ENCODE results near the gene CP. TPM values are rescaled to one million over a fixed set of nuclear protein-coding genes. Genes with fewer than 3 reads are reported as not detected.
"Not testable (repeated sequence)": the region's sequence is repeated elsewhere in the genome, so short reads cannot be mapped to it uniquely, and the experiment has no call there.

The CP gene
- total RNA-seq, 1 experiment from 2014 or later: not detected

- no peaks in the 10 kb centered on the region for H3K27me3 ChIP-seq (replicated peaks)
- no peaks in the 10 kb centered on the region for H3K36me3 ChIP-seq
- no peak overlapping the region for H3K4me3 ChIP-seq
- DNase-seq (ENCODE audit: low read depth in 1 of 2, low spot score in 2 of 2): no peak
- H3K9me3 ChIP-seq (replicated peaks): no peaks in the 10 kb centered on the region
- peaks cover 32% of the 10 kb centered on the region for H3K4me1 ChIP-seq (replicated peaks)
- no peak overlapping the region for H3K27ac ChIP-seq
These were observed 21.9 kb upstream of the CP start for GRCh38 chr3:149243540-149243939.

- Histone ChIP-seq H3K36me3 (no peaks in the 10 kb centered on the region), H3K27me3 (replicated peaks) (no peaks in the 10 kb centered on the region), H3K27ac (no peak overlapping the region)
These were observed 17.8 kb upstream of the CP start for GRCh38 chr3:149239357-149239936.

GRCh38 chr3:149238268-149238667, 16.6 kb upstream of the CP start:
- not testable (repeated sequence) for H3K4me3 ChIP-seq; DNase-seq (ENCODE audit: low read depth in 1 of 2, low spot score in 2 of 2); H3K4me1 ChIP-seq (replicated peaks); H3K27ac ChIP-seq; H3K27me3 ChIP-seq (replicated peaks); H3K36me3 ChIP-seq; H3K9me3 ChIP-seq (replicated peaks)

More at GRCh38 chr3:149239357-149239936, 17.8 kb upstream of the CP start:
- H3K4me3 ChIP-seq: no peak overlapping the region
- no peak for DNase-seq (ENCODE audit: low read depth in 1 of 2, low spot score in 2 of 2)
- H3K4me1 ChIP-seq (replicated peaks): no peaks in the 10 kb centered on the region
- H3K9me3 ChIP-seq (replicated peaks): no peaks in the 10 kb centered on the region

- Histone ChIP-seq H3K36me3 (no peaks in the 10 kb centered on the region), H3K9me3 (replicated peaks) (no peaks in the 10 kb centered on the region), H3K27ac (no peak overlapping the region), H3K4me1 (replicated peaks) (no peaks in the 10 kb centered on the region), H3K4me3 (no peak overlapping the region), H3K27me3 (replicated peaks) (no peaks in the 10 kb centered on the region)
- no peak for DNase-seq (ENCODE audit: low read depth in 1 of 2, low spot score in 2 of 2)
These were observed 14.2 kb upstream of the CP start for GRCh38 chr3:149235599-149236424.

- no peak for DNase-seq (ENCODE audit: low read depth in 1 of 2, low spot score in 2 of 2)
- no peaks in the 10 kb centered on the region for H3K4me1 ChIP-seq (replicated peaks)
- no peaks in the 10 kb centered on the region for H3K9me3 ChIP-seq (replicated peaks)
- no peak overlapping the region for H3K27ac ChIP-seq
- H3K27me3 ChIP-seq (replicated peaks): no peaks in the 10 kb centered on the region
- no peaks in the 10 kb centered on the region for H3K36me3 ChIP-seq
- H3K4me3 ChIP-seq: no peak overlapping the region
These were observed 13.1 kb upstream of the CP start for GRCh38 chr3:149234671-149235245.

GRCh38 chr3:149233323-149233722, 11.7 kb upstream of the CP start:
- H3K27me3 ChIP-seq (replicated peaks): no peaks in the 10 kb centered on the region
- no peaks in the 10 kb centered on the region for H3K9me3 ChIP-seq (replicated peaks)
- DNase-seq (ENCODE audit: low read depth in 1 of 2, low spot score in 2 of 2): no peak
- no peak overlapping the region for H3K27ac ChIP-seq
- H3K4me1 ChIP-seq (replicated peaks): no peaks in the 10 kb centered on the region
- no peak overlapping the region for H3K4me3 ChIP-seq
- H3K36me3 ChIP-seq: no peaks in the 10 kb centered on the region

- H3K27ac ChIP-seq: no peak overlapping the region
- no peaks in the 10 kb centered on the region for H3K9me3 ChIP-seq (replicated peaks)
- no peak for DNase-seq (ENCODE audit: low read depth in 1 of 2, low spot score in 2 of 2)
- H3K27me3 ChIP-seq (replicated peaks): no peaks in the 10 kb centered on the region
- no peaks in the 10 kb centered on the region for H3K4me1 ChIP-seq (replicated peaks)
- H3K4me3 ChIP-seq: no peak overlapping the region
- no peaks in the 10 kb centered on the region for H3K36me3 ChIP-seq
These were observed 10.2 kb upstream of the CP start for GRCh38 chr3:149231871-149232270.

GRCh38 chr3:149227591-149228268, 6.1 kb upstream of the CP start:
- DNase-seq (ENCODE audit: low read depth in 1 of 2, low spot score in 2 of 2): no peak

GRCh38 chr3:149226776-149227175, 5.1 kb upstream of the CP start:
- Histone ChIP-seq H3K36me3 (no peaks in the 10 kb centered on the region), H3K9me3 (replicated peaks) (no peaks in the 10 kb centered on the region)

More at GRCh38 chr3:149227591-149228268, 6.1 kb upstream of the CP start:
- Histone ChIP-seq H3K4me3 (no peak overlapping the region), H3K4me1 (replicated peaks) (peaks cover 10% of the 10 kb centered on the region), H3K27ac (no peak overlapping the region), H3K36me3 (no peaks in the 10 kb centered on the region), H3K27me3 (replicated peaks) (no peaks in the 10 kb centered on the region), H3K9me3 (replicated peaks) (no peaks in the 10 kb centered on the region)

GRCh38 chr3:149224736-149225594, 3.3 kb upstream of the CP start:
- H3K36me3 ChIP-seq: no peaks in the 10 kb centered on the region
- H3K27ac ChIP-seq: peak overlapping the region; percentile 44
- H3K4me3 ChIP-seq: peak overlapping the region; percentile 36
- no peaks in the 10 kb centered on the region for H3K9me3 ChIP-seq (replicated peaks)
- peak in 1 of 2 experiments; percentile 49 for DNase-seq (ENCODE audit: low read depth in 1 of 2, low spot score in 2 of 2)
- H3K27me3 ChIP-seq (replicated peaks): no peaks in the 10 kb centered on the region
- peaks cover 16% of the 10 kb centered on the region for H3K4me1 ChIP-seq (replicated peaks)

More at GRCh38 chr3:149226776-149227175, 5.1 kb upstream of the CP start:
- DNase-seq (ENCODE audit: low read depth in 1 of 2, low spot score in 2 of 2): no peak
- Histone ChIP-seq H3K4me3 (no peak overlapping the region), H3K4me1 (replicated peaks) (peaks cover 12% of the 10 kb centered on the region), H3K27ac (no peak overlapping the region), H3K27me3 (replicated peaks) (no peaks in the 10 kb centered on the region)

- no peak for DNase-seq (ENCODE audit: low read depth in 1 of 2, low spot score in 2 of 2)
- H3K4me1 ChIP-seq (replicated peaks): peaks cover 16% of the 10 kb centered on the region
- H3K27me3 ChIP-seq (replicated peaks): no peaks in the 10 kb centered on the region
- no peak overlapping the region for H3K27ac ChIP-seq
- H3K36me3 ChIP-seq: no peaks in the 10 kb centered on the region
- H3K9me3 ChIP-seq (replicated peaks): no peaks in the 10 kb centered on the region
- H3K4me3 ChIP-seq: no peak overlapping the region
These were observed 1.8 kb upstream of the CP start for GRCh38 chr3:149223461-149223820.

GRCh38 chr3:149219380-149220121, 2.1 kb downstream of the CP start:
- not testable (repeated sequence) for DNase-seq (ENCODE audit: low read depth in 1 of 2, low spot score in 2 of 2); H3K4me3 ChIP-seq; H3K9me3 ChIP-seq (replicated peaks); H3K27me3 ChIP-seq (replicated peaks); H3K36me3 ChIP-seq; H3K27ac ChIP-seq
- peaks cover 17% of the 10 kb centered on the region for H3K4me1 ChIP-seq (replicated peaks)

GRCh38 chr3:149217347-149217746, 4.3 kb downstream of the CP start:
- no peak for DNase-seq (ENCODE audit: low read depth in 1 of 2, low spot score in 2 of 2)
- H3K9me3 ChIP-seq (replicated peaks): no peaks in the 10 kb centered on the region
- H3K4me1 ChIP-seq (replicated peaks): peaks cover 16% of the 10 kb centered on the region; the same call in 1 of the 2 replicates
- no peak overlapping the region for H3K27ac ChIP-seq
- H3K27me3 ChIP-seq (replicated peaks): no peaks in the 10 kb centered on the region
- no peak overlapping the region for H3K4me3 ChIP-seq
- H3K36me3 ChIP-seq: no peaks in the 10 kb centered on the region

All from SJSA1 (cell line).